ENCODE results near the gene PRPF39. TPM values are rescaled to one million over a fixed set of nuclear protein-coding genes. Genes with fewer than 3 reads are reported as not detected.

Gene PRPF39
- total and polyA plus RNA-seq, 8 donors: 7.5 to 148 (median 31.8) TPM

GRCh38 chr14:45114327-45114726 lies 30.4 kb downstream of the PRPF39 start:
- no peak for TF ChIP-seq EP300 (IDR thresholded peaks at IDR 0.05)
- no peak for TF ChIP-seq POLR2A (IDR thresholded peaks at IDR 0.05)
- no peak for TF ChIP-seq POLR2AphosphoS5 (IDR thresholded peaks at IDR 0.05)
- TF ChIP-seq CTCF (IDR thresholded peaks at IDR 0.05): no peak
- WGBS, 5 donors: 49 to 66% (median 58%) methylated on average over 3 of the region's 3 CpGs
- peaks cover 27 to 100% (median 94%) of the 10 kb centered on the region in 4 donors for H3K36me3 ChIP-seq
- intact Hi-C loops (cut with DNase I; ENCODE audit: low total_unique reads): no loop called here
- DNase-seq: no peak
- peaks cover 4 to 22% (median 13%) of the 10 kb centered on the region in 4 donors for H3K4me1 ChIP-seq
- no peak overlapping the region for H3K4me3 ChIP-seq
- H3K27me3 ChIP-seq: no peaks in the 10 kb centered on the region
- H3K27ac ChIP-seq: no peak overlapping the region
- no peaks in the 10 kb centered on the region for H3K9me3 ChIP-seq

- H3K36me3 ChIP-seq: peaks cover 19 to 100% (median 100%) of the 10 kb centered on the region in 4 donors
- H3K27me3 ChIP-seq: no peaks in the 10 kb centered on the region
- intact Hi-C loops (cut with DNase I; ENCODE audit: low total_unique reads): no loop called here
- peaks cover under 1 to 9% (median 1%) of the 10 kb centered on the region in 4 donors for H3K4me1 ChIP-seq
- WGBS, 5 donors: 85 to 94% (median 91%) methylated on average over 6 of the region's 6 CpGs
- TF ChIP-seq CTCF (IDR thresholded peaks at IDR 0.05) (no peak), POLR2A (IDR thresholded peaks at IDR 0.05) (no peak), EP300 (IDR thresholded peaks at IDR 0.05) (no peak), POLR2AphosphoS5 (IDR thresholded peaks at IDR 0.05) (no peak)
- no peak for DNase-seq
- H3K9me3 ChIP-seq: no peaks in the 10 kb centered on the region
- no peak overlapping the region for H3K4me3 ChIP-seq
- H3K27ac ChIP-seq: no peak overlapping the region
These were observed 34.7 kb downstream of the PRPF39 start for GRCh38 chr14:45118594-45118993.

GRCh38 chr14:45120096-45120495 lies 36.2 kb downstream of the PRPF39 start:
- H3K27me3 ChIP-seq: no peaks in the 10 kb centered on the region
- H3K27ac ChIP-seq: no peak overlapping the region
- no peak for DNase-seq
- WGBS, 5 donors: 58 to 86% (median 66%) methylated on average over 1 of the region's 1 CpG
- intact Hi-C loops (cut with DNase I; ENCODE audit: low total_unique reads): no loop called here
- H3K9me3 ChIP-seq: no peaks in the 10 kb centered on the region
- no peak overlapping the region for H3K4me3 ChIP-seq
- H3K4me1 ChIP-seq: no peaks in the 10 kb centered on the region
- peaks cover 19 to 100% (median 98%) of the 10 kb centered on the region in 4 donors for H3K36me3 ChIP-seq
- TF ChIP-seq POLR2A (IDR thresholded peaks at IDR 0.05): no peak
- TF ChIP-seq POLR2AphosphoS5 (IDR thresholded peaks at IDR 0.05): no peak
- TF ChIP-seq EP300 (IDR thresholded peaks at IDR 0.05): no peak
- TF ChIP-seq CTCF (IDR thresholded peaks at IDR 0.05): no peak

GRCh38 chr14:45123271-45123670 lies 39.4 kb downstream of the PRPF39 start:
- 94 to 97% (median 95%) methylated on average over 3 of the region's 3 CpGs for WGBS, 5 donors
- intact Hi-C loops (cut with DNase I; ENCODE audit: low total_unique reads): no loop called here

More at GRCh38 chr14:45123271-45123670, 39.4 kb downstream of the PRPF39 start:
- no peaks in the 10 kb centered on the region for H3K27me3 ChIP-seq
- H3K9me3 ChIP-seq: no peaks in the 10 kb centered on the region
- H3K4me3 ChIP-seq: no peak overlapping the region
- H3K36me3 ChIP-seq: peaks cover 19 to 99% (median 96%) of the 10 kb centered on the region in 4 donors
- H3K4me1 ChIP-seq: peaks cover 0 to under 1% (median 0%) of the 10 kb centered on the region in 4 donors
- TF ChIP-seq EP300 (IDR thresholded peaks at IDR 0.05) (no peak), POLR2A (IDR thresholded peaks at IDR 0.05) (no peak), CTCF (IDR thresholded peaks at IDR 0.05) (no peak), POLR2AphosphoS5 (IDR thresholded peaks at IDR 0.05) (no peak)
- DNase-seq: no peak
- no peak overlapping the region for H3K27ac ChIP-seq
